T-cell (primary cell): ENCODE data around the gene MMP28. TPM values are rescaled to one million over a fixed set of nuclear protein-coding genes. Genes with fewer than 3 reads are reported as not detected.

Source experiments
- ATAC-seq, 4 experiments: fragments of 200-7000 bp in 3 of 4; fragments of 150-1000 bp in 1 of 4; cut with Tn5 transposase; replicated peaks in 1 of 4; 1 replicate in 3 of 4; 2 replicates in 1 of 4; pipeline ENCODE4 v1.10.0; 2021; ENCODE audit warnings: moderate library complexity in 3 of 4, mild to moderate bottlenecking in 2 of 4, moderate number of reproducible peaks in 1 of 4
- CTCF ChIA-PET, 2 donors: fragments of 300-600 bp; sonication (Branson Sonifier 250); formaldehyde crosslinking; loops; one replicate each; lab custom pipeline; 2022; ENCODE audit warnings: antibody characterized with exemption in 2 of 2; lab: Charles Lee
- POLR2A ChIA-PET, 2 donors: fragments of 300-600 bp; sonication (Branson Sonifier 250); formaldehyde crosslinking; loops; one replicate each; lab custom pipeline; 2022; ENCODE audit warnings: antibody characterized with exemption in 2 of 2; lab: Charles Lee
- DNase-seq, 35 experiments: peaks; one replicate each; pipeline versions ENCODE4 v3.0.0 to v3.0.0-alpha.2; 2013 to 2023
- H3K27ac ChIP-seq: one replicate; pipeline ENCODE4 v1.5.1; 2013; ENCODE audit warnings: low read length
- H3K27me3 ChIP-seq, 2 experiments: replicated peaks in 1 of 2; 1 replicate in 1 of 2; 2 replicates in 1 of 2; pipeline versions ENCODE4 v1.6.1 to v1.7.0; 2013; ENCODE audit warnings: low read length in 1 of 2, mixed read lengths in 1 of 2; ENCODE audit not compliant: control insufficient read depth in 2 of 2, insufficient read depth in 2 of 2; ENCODE audit errors: extremely low read depth in 1 of 2
- H3K36me3 ChIP-seq, 2 donors: 1 replicate in 1 of 2; 2 replicates in 1 of 2; pipeline versions ENCODE4 v1.6.1 to v1.7.0; 2013; ENCODE audit warnings: low read length in 1 of 2; ENCODE audit not compliant: control insufficient read depth in 2 of 2, insufficient read depth in 1 of 2; ENCODE audit errors: extremely low read depth in 1 of 2
- H3K4me1 ChIP-seq, 2 experiments: 1 replicate in 1 of 2; 2 replicates in 1 of 2; pipeline versions ENCODE4 v1.6.1 to v1.7.0; 2013; ENCODE audit warnings: low read length in 2 of 2, mixed read lengths in 1 of 2; ENCODE audit not compliant: insufficient read depth in 2 of 2, control insufficient read depth in 1 of 2; ENCODE audit errors: extremely low read depth in 1 of 2
- H3K4me3 ChIP-seq, 2 donors: 1 replicate in 1 of 2; 2 replicates in 1 of 2; pipeline versions ENCODE4 v1.5.1 to v1.7.0; 2013; ENCODE audit warnings: mild to moderate bottlenecking in 2 of 2, low read length in 1 of 2, moderate library complexity in 1 of 2; ENCODE audit not compliant: control insufficient read depth in 1 of 2; ENCODE audit errors: extremely low read depth in 1 of 2
- H3K9me3 ChIP-seq: 2 replicates; pipeline ENCODE4 v1.7.0; 2013
- H3K27ac Mint-ChIP-seq, 2 donors: one replicate each; pipeline ENCODE4 v1.8.0; 2020 to 2021; ENCODE audit warnings: mild to moderate bottlenecking in 2 of 2, mixed read lengths in 2 of 2
- H3K27me3 Mint-ChIP-seq, 2 donors: one replicate each; pipeline ENCODE4 v1.8.0; 2021 to 2022; ENCODE audit warnings: mixed read lengths in 2 of 2
- H3K36me3 Mint-ChIP-seq: one replicate; pipeline ENCODE4 v1.8.0; 2021; ENCODE audit warnings: mixed read lengths
- H3K4me1 Mint-ChIP-seq, 3 donors: one replicate each; pipeline ENCODE4 v1.8.0; 2020 to 2022; ENCODE audit warnings: mixed read lengths in 3 of 3, mild to moderate bottlenecking in 1 of 3
- H3K4me3 Mint-ChIP-seq, 3 donors: one replicate each; pipeline ENCODE4 v1.8.0; 2020 to 2022; ENCODE audit warnings: mild to moderate bottlenecking in 3 of 3, mixed read lengths in 3 of 3, moderate library complexity in 3 of 3
- H3K9me3 Mint-ChIP-seq, 3 donors: one replicate each; pipeline ENCODE4 v1.8.0; 2020 to 2022; ENCODE audit warnings: mixed read lengths in 3 of 3
- whole genome bisulfite sequencing: methylation state at CpG from one replicate; pipeline ENCODE4 v1.1.5; 2013; ENCODE audit warnings: missing lambda C conversion rate; ENCODE audit not compliant: insufficient coverage; 5-methylcytosine and 5-hydroxymethylcytosine counted together
- total RNA-seq, 35 experiments: library from RNA in 6 of 35; stranded (reverse) in 6 of 35; fragments of 120-200 nt in 1 of 35; gene quantifications; one replicate each; pipeline versions ENCODE4 v1.2.1 to v1.2.4 and lab custom pipeline; 2013 to 2026

MMP28 gene
- total RNA-seq, 5 donors from 2014 or later (not counting 1 experiment from before 2014, with no cell fraction given), result 3.4 to 11.4 (median 6.9) TPM

- Histone ChIP-seq H3K36me3 (no peaks in the 10 kb centered on the region), H3K4me1 (peaks cover 8 to 21% of the 10 kb centered on the region in 2 experiments), H3K27ac (no peak overlapping the region), H3K27me3 (peaks cover 0 to 3% of the 10 kb centered on the region in 2 experiments), H3K9me3 (no peaks in the 10 kb centered on the region), H3K4me3 (no peak overlapping the region)
- no peak overlapping the region for H3K4me3 Mint-ChIP-seq
- ChIA-PET CTCF (no interaction called here), POLR2A (interaction anchor here in 1 of 2 donors (0.6 kb wide), 1 partner anchor 62 kb away, joined by 4 read pairs; no protein-coding TSS in a partner anchor)
- peaks cover 24 to 29% (median 26%) of the 10 kb centered on the region in 3 donors for H3K4me1 Mint-ChIP-seq
- peaks cover 7% of the 10 kb centered on the region for H3K36me3 Mint-ChIP-seq
- no peak overlapping the region for H3K27ac Mint-ChIP-seq
- WGBS, result 92% methylated on average over 6 of the region's 7 CpGs
- ATAC-seq, result no peak
- no peaks in the 10 kb centered on the region for H3K27me3 Mint-ChIP-seq
- no peaks in the 10 kb centered on the region for H3K9me3 Mint-ChIP-seq
- DNase-seq, result no peak
Observed at GRCh38 chr17:35734396-35734795, 61.0 kb downstream of the MMP28 start.

- H3K9me3 Mint-ChIP-seq, result no peaks in the 10 kb centered on the region
- no peak for DNase-seq
- peaks cover 11% of the 10 kb centered on the region for H3K36me3 Mint-ChIP-seq
- CTCF ChIA-PET, result no interaction called here
- ATAC-seq, result no peak
- H3K9me3 ChIP-seq, result no peaks in the 10 kb centered on the region
- H3K4me3 ChIP-seq, result no peak overlapping the region
- 95% methylated on average over 6 of the region's 6 CpGs for WGBS
- no peaks in the 10 kb centered on the region for H3K36me3 ChIP-seq
- peaks cover 8 to 21% of the 10 kb centered on the region in 2 experiments for H3K4me1 ChIP-seq
- no peak overlapping the region for H3K27ac ChIP-seq
- H3K27me3 Mint-ChIP-seq, result no peaks in the 10 kb centered on the region
- H3K4me1 Mint-ChIP-seq, result peaks cover 24 to 30% (median 29%) of the 10 kb centered on the region in 3 donors
- H3K4me3 Mint-ChIP-seq, result peak overlapping the region in 2 of 3 donors; percentile 74 to 76
- peaks cover 0 to 3% of the 10 kb centered on the region in 2 experiments for H3K27me3 ChIP-seq
- POLR2A ChIA-PET, result interaction anchor here in 1 of 2 donors (0.6 kb wide), 1 partner anchor 513 kb away, joined by 4 read pairs; no protein-coding TSS in a partner anchor
- no peak overlapping the region for H3K27ac Mint-ChIP-seq
Observed at GRCh38 chr17:35733366-35733765, 62.1 kb downstream of the MMP28 start.

GRCh38 chr17:35732806-35733136 lies 62.7 kb downstream of the MMP28 start:
- Histone ChIP-seq H3K36me3 (no peaks in the 10 kb centered on the region), H3K9me3 (no peaks in the 10 kb centered on the region), H3K27ac (no peak overlapping the region), H3K27me3 (peaks cover 0 to 3% of the 10 kb centered on the region in 2 experiments), H3K4me1 (peaks cover 8 to 21% of the 10 kb centered on the region in 2 experiments), H3K4me3 (no peak overlapping the region)
- CTCF ChIA-PET, result no interaction called here
- Mint-ChIP-seq H3K27ac (peak overlapping the region in 1 of 2 donors; percentile 28), H3K4me3 (peak overlapping the region; percentile 67 to 76 (median 74)), H3K27me3 (no peaks in the 10 kb centered on the region), H3K36me3 (peaks cover 15% of the 10 kb centered on the region), H3K9me3 (no peaks in the 10 kb centered on the region), H3K4me1 (peaks cover 24 to 30% (median 29%) of the 10 kb centered on the region in 3 donors)
- 100% methylated on average over 1 of the region's 1 CpG for WGBS
- POLR2A ChIA-PET, result no interaction called here
- DNase-seq, result no peak
- ATAC-seq, result no peak

GRCh38 chr17:35731917-35732805 lies 63.3 kb downstream of the MMP28 start:
- H3K4me3 ChIP-seq, result no peak overlapping the region
- peaks cover 0 to 3% of the 10 kb centered on the region in 2 experiments for H3K27me3 ChIP-seq
- ChIA-PET CTCF (interaction anchor here (0.6 to 1.6 kb wide), 5 partner anchors 31 to 1101 kb away, joined by 3 to 6 read pairs (median 3); no protein-coding TSS in a partner anchor), POLR2A (no interaction called here)
- 63% methylated on average over 19 of the region's 47 CpGs for WGBS
- H3K4me1 ChIP-seq, result peaks cover 8 to 21% of the 10 kb centered on the region in 2 experiments
- H3K9me3 ChIP-seq, result no peaks in the 10 kb centered on the region
- peak; percentile 10 to 39 (median 19) for ATAC-seq
- Mint-ChIP-seq H3K4me3 (peak overlapping the region; percentile 67 to 76 (median 74)), H3K4me1 (peaks cover 24 to 30% (median 29%) of the 10 kb centered on the region in 3 donors), H3K36me3 (peaks cover 18% of the 10 kb centered on the region), H3K27me3 (no peaks in the 10 kb centered on the region), H3K27ac (no peak overlapping the region), H3K9me3 (no peaks in the 10 kb centered on the region)
- H3K36me3 ChIP-seq, result no peaks in the 10 kb centered on the region
- DNase-seq, result no peak
- no peak overlapping the region for H3K27ac ChIP-seq

GRCh38 chr17:35731239-35731916 lies 64.1 kb downstream of the MMP28 start, which contains the start of gene RASL10B:
Gene RASL10B (plus strand): TSS chr17:35731639. CDS start chr17:35735185, 3,546 bp downstream.
- Mint-ChIP-seq H3K36me3 (peaks cover 18% of the 10 kb centered on the region), H3K4me1 (peaks cover 24 to 30% (median 29%) of the 10 kb centered on the region in 3 donors), H3K9me3 (no peaks in the 10 kb centered on the region), H3K27me3 (no peaks in the 10 kb centered on the region), H3K27ac (peak within 1 kb of the TSS; percentile 20 to 81), H3K4me3 (peak within 1 kb of the TSS; percentile 80 to 88 (median 80))
- POLR2A ChIA-PET, result interaction anchor here in 1 of 2 donors (0.8 kb wide), 1 partner anchor 9 kb away, joined by 3 read pairs; no protein-coding TSS in a partner anchor
- no peak within 1 kb of the TSS for H3K27ac ChIP-seq
- peaks cover 8 to 21% of the 10 kb centered on the region in 2 experiments for H3K4me1 ChIP-seq
- CTCF ChIA-PET, result interaction anchor here (0.6 to 1.6 kb wide), 5 partner anchors 31 to 943 kb away, joined by 3 to 6 read pairs (median 4); no protein-coding TSS in a partner anchor
- H3K9me3 ChIP-seq, result no peaks in the 10 kb centered on the region
- ATAC-seq (peak; percentile 66 to 85 (median 80)), DNase-seq (peak in 30 of 35 experiments; percentile 16 to 58 (median 41))
- H3K27me3 ChIP-seq, result peaks cover 0 to 3% of the 10 kb centered on the region in 2 experiments
- 80% methylated on average over 1 of the region's 44 CpGs for WGBS
- peak within 1 kb of the TSS; percentile 50 to 52 for H3K4me3 ChIP-seq
- peaks cover 0 to 8% of the 10 kb centered on the region in 2 donors for H3K36me3 ChIP-seq
